ENCODE results near the gene NHLRC3. TPM values are rescaled to one million over a fixed set of nuclear protein-coding genes. Genes with fewer than 3 reads are reported as not detected.

NHLRC3 gene
- polyA plus RNA-seq, 1 donor from 2014 or later, result 66.5 TPM

- H4K20me1 ChIP-seq (ENCODE audit: insufficient read depth), result no peaks in the 10 kb centered on the region
- H3K27ac ChIP-seq (ENCODE audit: low read length), result no peak overlapping the region
- H3F3A ChIP-seq (ENCODE audit: insufficient read depth, low read length, poor library complexity, severe bottlenecking), result no peaks in the 10 kb centered on the region
- H3K36me3 ChIP-seq (ENCODE audit: insufficient read depth, low read length), result no peaks in the 10 kb centered on the region
- H3K4me3 ChIP-seq (ENCODE audit: low read length), result no peak overlapping the region
- no peaks in the 10 kb centered on the region for H3K9me3 ChIP-seq (ENCODE audit: low read length)
- no peak overlapping the region for H2AFZ ChIP-seq (ENCODE audit: low read depth, low read length)
- no peak overlapping the region for H3K4me2 ChIP-seq (ENCODE audit: low read length)
- TF ChIP-seq EP300 (conservative IDR thresholded peaks at IDR 0.05; ENCODE audit: poor library complexity, severe bottlenecking) (no peak), SMC3 (conservative IDR thresholded peaks at IDR 0.05; ENCODE audit: poor library complexity) (no peak), POLR2AphosphoS5 (IDR thresholded peaks at IDR 0.05) (no peak), CTCF (IDR thresholded peaks at IDR 0.05; ENCODE audit: poor library complexity, severe bottlenecking) (no peak), TAF1 (IDR thresholded peaks at IDR 0.05; ENCODE audit: low read depth) (no peak), RAD21 (conservative IDR thresholded peaks at IDR 0.05) (no peak)
- no peak overlapping the region for H3K9ac ChIP-seq (ENCODE audit: low read length)
- H3K27me3 ChIP-seq (ENCODE audit: insufficient read depth, low read depth, low read length), result no peaks in the 10 kb centered on the region
- H3K79me2 ChIP-seq (replicated peaks; ENCODE audit: insufficient read depth, low read length), result no peaks in the 10 kb centered on the region
- no peaks in the 10 kb centered on the region for H3K9me2 ChIP-seq (ENCODE audit: insufficient read depth, low read length)
These were observed 61.0 kb downstream of the NHLRC3 start for GRCh38 chr13:39099231-39099630.

Other genes starting within 250 kb of the NHLRC3 start
- gene STOML3, start 47.6 kb upstream of the NHLRC3 start, polyA plus RNA-seq, result not detected in 2 replicates
- 28.2 and 38.2 TPM in 2 replicates for gene PROSER1, start 367 bp upstream of the NHLRC3 start, polyA plus RNA-seq